HCT116 (cell line): Measurements from ENCODE around the gene CBFA2T2. TPM values are rescaled to one million over a fixed set of nuclear protein-coding genes. Genes with fewer than 3 reads are reported as not detected.

Experiments used
- ATAC-seq: fragments of 200-7000 bp; cut with Tn5 transposase; 2 replicates; pipeline ENCODE4 v1.9.1; 2020; ENCODE audit warnings: mild to moderate bottlenecking, moderate library complexity
- BruUV-seq: library from RNA; stranded (reverse); fragments of 400-500 nt; replicated peaks from 2 replicates; lab custom pipeline; 2021; lab: Mats Ljungman, UMichigan
- CTCF ChIA-PET: fragments of 300-600 bp; sonication (Branson Sonifier 250); formaldehyde crosslinking; loops from one replicate; lab custom pipeline; 2021; ENCODE audit warnings: antibody characterized with exemption; lab: Charles Lee
- POLR2A ChIA-PET: fragments of 300-600, 350-600 bp; sonication (Branson Sonifier 250); formaldehyde crosslinking; loops from one replicate; lab custom pipeline; 2021; ENCODE audit warnings: antibody characterized with exemption; lab: Charles Lee
- RAD21 ChIA-PET, 2 experiments: fragments of 300-600 bp; sonication (Branson Sonifier 250); formaldehyde crosslinking; loops; one replicate each; lab custom pipeline; 2023; ENCODE audit warnings: low total read pairs in 2 of 2; ENCODE audit not compliant: uncharacterized antibody in 2 of 2, unreplicated experiment in 2 of 2, low non-redundant PET in 1 of 2; lab: Charles Lee
- DNase-seq: peaks from one replicate; pipeline ENCODE4 v3.0.0-alpha.2; 2010; ENCODE audit warnings: low read depth, low spot score
- H2AFZ ChIP-seq: fragments of 200-600 bp; shearing (Covaris generic), sonication (generic); 2 replicates; pipeline ENCODE4 v1.6.1; 2017; ENCODE audit warnings: low read depth, mixed run types, mixed read lengths, antibody characterized with exemption, low read length; ENCODE audit not compliant: poor library complexity, severe bottlenecking
- H3K27ac ChIP-seq: 2 replicates; pipeline ENCODE4 v1.5.1; 2012; ENCODE audit warnings: low read depth, low read length
- H3K27me3 ChIP-seq: fragments of 200-600 bp; sonication (generic); 2 replicates; pipeline ENCODE4 v1.6.1; 2016; ENCODE audit warnings: mixed run types, low read length, mixed read lengths; ENCODE audit not compliant: insufficient read depth
- H3K36me3 ChIP-seq, 2 experiments: fragments of 200-500 bp in 1 of 2; fragments of 200-600 bp in 1 of 2; sonication (Bioruptor generic) in 1 of 2; sonication (generic) in 1 of 2; 2 replicates each; pipeline versions ENCODE4 v1.5.1 to v1.6.1; 2014 to 2016; ENCODE audit warnings: low read length in 2 of 2, inconsistent platforms in 1 of 2, mixed read lengths in 1 of 2, mixed run types in 1 of 2; ENCODE audit not compliant: insufficient read depth in 2 of 2, control insufficient read depth in 1 of 2
- H3K4me1 ChIP-seq, 2 experiments: fragments of 200-600 bp in 1 of 2; sonication (generic) in 1 of 2; 2 replicates each; pipeline versions ENCODE4 v1.5.1 to v1.6.1; 2012 to 2017; ENCODE audit warnings: low read length in 2 of 2, inconsistent platforms in 1 of 2, mild to moderate bottlenecking in 1 of 2, mixed read lengths in 1 of 2, mixed run types in 1 of 2, moderate library complexity in 1 of 2; ENCODE audit not compliant: insufficient read depth in 2 of 2, control insufficient read depth in 1 of 2
- H3K4me2 ChIP-seq: fragments of 200-600 bp; sonication (generic); 2 replicates; pipeline ENCODE4 v1.6.1; 2017; ENCODE audit warnings: mixed run types, low read length, mixed read lengths
- H3K4me3 ChIP-seq, 2 experiments: fragments of 200-600 bp in 1 of 2; sonication (generic) in 1 of 2; replicated peaks in 1 of 2; 2 replicates each; pipeline ENCODE4 v1.5.1; 2011 to 2016; ENCODE audit warnings: low read length in 2 of 2, control low read depth in 1 of 2, low read depth in 1 of 2, mild to moderate bottlenecking in 1 of 2, mixed read lengths in 1 of 2, mixed run types in 1 of 2
- H3K79me2 ChIP-seq: fragments of 200-600 bp; sonication (generic); 2 replicates; pipeline ENCODE4 v1.6.1; 2017; ENCODE audit warnings: mild to moderate bottlenecking, mixed run types, low read length, moderate library complexity, mixed read lengths; ENCODE audit not compliant: insufficient read depth
- H3K9ac ChIP-seq: fragments of 200-600 bp; sonication (generic); 2 replicates; pipeline ENCODE4 v1.6.1; 2016; ENCODE audit warnings: low read length, mixed read lengths
- H3K9me2 ChIP-seq: fragments of 200-600 bp; sonication (generic), shearing (Covaris generic); 2 replicates; pipeline ENCODE4 v1.6.1; 2017; ENCODE audit warnings: mixed run types, mild to moderate bottlenecking, moderate library complexity; ENCODE audit not compliant: insufficient read depth
- H3K9me3 ChIP-seq, 2 experiments: fragments of 200-500 bp in 1 of 2; fragments of 200-600 bp in 1 of 2; sonication (Bioruptor generic) in 1 of 2; sonication (generic) in 1 of 2; 2 replicates each; pipeline ENCODE4 v1.6.1; 2014 to 2017; ENCODE audit warnings: low read length in 2 of 2, mixed read lengths in 2 of 2, inconsistent platforms in 1 of 2, low read depth in 1 of 2, mild to moderate bottlenecking in 1 of 2, mixed run types in 1 of 2, moderate library complexity in 1 of 2; ENCODE audit not compliant: control insufficient read depth in 1 of 2, insufficient read depth in 1 of 2
- H4K20me1 ChIP-seq: fragments of 200-600 bp; sonication (generic), shearing (Covaris generic); 2 replicates; pipeline ENCODE4 v1.6.1; 2017; ENCODE audit warnings: mixed run types, mild to moderate bottlenecking, moderate library complexity; ENCODE audit not compliant: insufficient read depth
- CBX3 ChIP-seq: IDR thresholded peaks from 2 replicates; pipeline ENCODE4 v1.6.1; 2012; ENCODE audit warnings: low read depth
- CTCF ChIP-seq, 3 experiments: fragments of 200-600 bp in 1 of 3; sonication (generic) in 1 of 3; IDR thresholded peaks in 2 of 3; conservative IDR thresholded peaks in 1 of 3; 2 replicates each; pipeline ENCODE4 v1.5.1; 2012 to 2017; ENCODE audit warnings: low read depth in 2 of 3, low read length in 2 of 3, antibody characterized with exemption in 1 of 3, borderline replicate concordance in 1 of 3, control low read depth in 1 of 3, mild to moderate bottlenecking in 1 of 3, mixed read lengths in 1 of 3, mixed run types in 1 of 3, moderate library complexity in 1 of 3; ENCODE audit not compliant: insufficient read depth in 1 of 3
- EGR1 ChIP-seq: IDR thresholded peaks from 2 replicates; pipeline ENCODE4 v1.6.1; 2012; ENCODE audit warnings: low read depth
- ELF1 ChIP-seq: IDR thresholded peaks from 2 replicates; pipeline ENCODE4 v1.6.1; 2012; ENCODE audit warnings: low read depth, borderline replicate concordance
- EZH2 ChIP-seq: fragments of 200-600 bp; sonication (generic); IDR thresholded peaks from 2 replicates; pipeline ENCODE4 v1.6.1; 2017; ENCODE audit warnings: antibody characterized with exemption, mixed run types
- EZH2phosphoT487 ChIP-seq: fragments of 200-600 bp; IDR thresholded peaks from 2 replicates; pipeline ENCODE4 v1.6.1; 2018; ENCODE audit warnings: antibody characterized with exemption, borderline replicate concordance
- FOSL1 ChIP-seq: IDR thresholded peaks from 2 replicates; pipeline ENCODE4 v1.6.1; 2012; ENCODE audit warnings: low read depth
- JUND ChIP-seq: IDR thresholded peaks from 2 replicates; pipeline ENCODE4 v1.6.1; 2012
- RAD21 ChIP-seq: IDR thresholded peaks from 2 replicates; pipeline ENCODE4 v1.6.1; 2012; ENCODE audit warnings: low read depth, mild to moderate bottlenecking
- SIN3A ChIP-seq: IDR thresholded peaks from 2 replicates; pipeline ENCODE4 v1.6.1; 2012; ENCODE audit warnings: low read depth
- SP1 ChIP-seq: IDR thresholded peaks from 2 replicates; pipeline ENCODE4 v1.6.1; 2012; ENCODE audit warnings: low read depth
- SRF ChIP-seq: IDR thresholded peaks from 2 replicates; pipeline ENCODE4 v1.6.1; 2012; ENCODE audit warnings: low read depth
- YY1 ChIP-seq: IDR thresholded peaks from 2 replicates; pipeline ENCODE4 v1.6.1; 2011; ENCODE audit warnings: low read length, low read depth, moderate library complexity, mild to moderate bottlenecking; ENCODE audit not compliant: insufficient replicate concordance; ENCODE audit errors: extremely low read depth
- ZNF274 ChIP-seq: fragments of 200-500 bp; sonication (Bioruptor generic); IDR thresholded peaks from 2 replicates; pipeline ENCODE4 v1.6.1; 2014; ENCODE audit warnings: mild to moderate bottlenecking, low read depth, low read length, inconsistent platforms
- intact Hi-C: fragments of 100-400 bp; cut with micrococcal nuclease; formaldehyde crosslinking; loops from 2 replicates; pipeline ENCODE4 v1.10.0; 2022
- total RNA-seq: library from RNA; stranded (reverse); gene quantifications from one replicate; pipeline ENCODE4 v1.2.1, GENCODE V29; 2021; ENCODE audit not compliant: unreplicated experiment
- TF ChIP-seq, protein P1 (sequence below): IDR thresholded peaks from 2 replicates; pipeline ENCODE4 v1.6.1; 2012
- TF ChIP-seq, protein P2 (sequence below): IDR thresholded peaks from 2 replicates; pipeline ENCODE4 v1.6.1; 2011; ENCODE audit warnings: mild to moderate bottlenecking, low read length, moderate library complexity; ENCODE audit not compliant: insufficient replicate concordance; ENCODE audit errors: extremely low read depth
- TF ChIP-seq, protein P3 (sequence below): IDR thresholded peaks from 2 replicates; pipeline ENCODE4 v1.6.1; 2012

The CBFA2T2 gene
- total RNA-seq, 1 experiment from 2014 or later, result 8.0 TPM

- H3K36me3 ChIP-seq, result no peaks in the 10 kb centered on the region
- no peaks in the 10 kb centered on the region for H3K4me1 ChIP-seq
- H2AFZ ChIP-seq, result no peak overlapping the region
- DNase-seq (no peak), ATAC-seq (no peak)
- BruUV-seq, result no TSS peak
- H3K9ac ChIP-seq, result no peak overlapping the region
- no peaks in the 10 kb centered on the region for H4K20me1 ChIP-seq
- H3K27ac ChIP-seq, result no peak overlapping the region
- no peaks in the 10 kb centered on the region for H3K79me2 ChIP-seq
- ChIA-PET POLR2A (no interaction called here), CTCF (interaction anchor here (1.0 kb wide), 1 partner anchor 9 kb away, joined by 3 read pairs; no protein-coding TSS in a partner anchor), RAD21 (no interaction called here)
- intact Hi-C loops, result no loop called here
- TF ChIP-seq SIN3A (no peak), YY1 (no peak), SP1 (no peak), CBX3 (no peak), FOSL1 (no peak), ZNF274 (no peak), EZH2 (no peak), SRF (no peak), RAD21 (no peak), ELF1 (no peak), EZH2phosphoT487 (no peak), EGR1 (no peak), CTCF (IDR thresholded peaks at IDR 0.05 in 2 of 3, conservative IDR thresholded peaks at IDR 0.05 in 1 of 3; ENCODE audit: borderline replicate concordance in 1 of 3, insufficient read depth in 1 of 3, low read depth in 2 of 3, low read length in 2 of 3) (no peak), JUND (no peak)
- TF ChIP-seq, protein P1, sequence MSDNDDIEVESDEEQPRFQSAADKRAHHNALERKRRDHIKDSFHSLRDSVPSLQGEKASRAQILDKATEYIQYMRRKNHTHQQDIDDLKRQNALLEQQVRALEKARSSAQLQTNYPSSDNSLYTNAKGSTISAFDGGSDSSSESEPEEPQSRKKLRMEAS, result no peak
- TF ChIP-seq, protein P2, sequence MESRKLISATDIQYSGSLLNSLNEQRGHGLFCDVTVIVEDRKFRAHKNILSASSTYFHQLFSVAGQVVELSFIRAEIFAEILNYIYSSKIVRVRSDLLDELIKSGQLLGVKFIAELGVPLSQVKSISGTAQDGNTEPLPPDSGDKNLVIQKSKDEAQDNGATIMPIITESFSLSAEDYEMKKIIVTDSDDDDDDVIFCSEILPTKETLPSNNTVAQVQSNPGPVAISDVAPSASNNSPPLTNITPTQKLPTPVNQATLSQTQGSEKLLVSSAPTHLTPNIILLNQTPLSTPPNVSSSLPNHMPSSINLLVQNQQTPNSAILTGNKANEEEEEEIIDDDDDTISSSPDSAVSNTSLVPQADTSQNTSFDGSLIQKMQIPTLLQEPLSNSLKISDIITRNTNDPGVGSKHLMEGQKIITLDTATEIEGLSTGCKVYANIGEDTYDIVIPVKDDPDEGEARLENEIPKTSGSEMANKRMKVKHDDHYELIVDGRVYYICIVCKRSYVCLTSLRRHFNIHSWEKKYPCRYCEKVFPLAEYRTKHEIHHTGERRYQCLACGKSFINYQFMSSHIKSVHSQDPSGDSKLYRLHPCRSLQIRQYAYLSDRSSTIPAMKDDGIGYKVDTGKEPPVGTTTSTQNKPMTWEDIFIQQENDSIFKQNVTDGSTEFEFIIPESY, result no peak
- TF ChIP-seq, protein P3, sequence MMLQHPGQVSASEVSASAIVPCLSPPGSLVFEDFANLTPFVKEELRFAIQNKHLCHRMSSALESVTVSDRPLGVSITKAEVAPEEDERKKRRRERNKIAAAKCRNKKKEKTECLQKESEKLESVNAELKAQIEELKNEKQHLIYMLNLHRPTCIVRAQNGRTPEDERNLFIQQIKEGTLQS, result no peak
- no peak overlapping the region for H3K4me3 ChIP-seq
- no peaks in the 10 kb centered on the region for H3K9me3 ChIP-seq
- no peak overlapping the region for H3K4me2 ChIP-seq
- H3K9me2 ChIP-seq, result no peaks in the 10 kb centered on the region
- no peaks in the 10 kb centered on the region for H3K27me3 ChIP-seq
These were observed 23.6 kb upstream of the CBFA2T2 start for GRCh38 chr20:33466303-33466646.
